Left ventricle myocardium inferior (tissue), 1 donor: ENCODE data around the gene CNGA2. TPM values are rescaled to one million over a fixed set of nuclear protein-coding genes. Genes with fewer than 3 reads are reported as not detected.

ENCODE experiments used
- DNase-seq: peaks from one replicate; pipeline ENCODE4 v3.0.0-alpha.2; 2020
- H3K27ac ChIP-seq: fragments of 200-600 bp; replicated peaks from 2 replicates; pipeline ENCODE4 v1.8.0; 2021
- H3K27me3 ChIP-seq: fragments of 200-600 bp; 2 replicates; pipeline ENCODE4 v1.8.0; 2021; ENCODE audit warnings: low read depth
- H3K36me3 ChIP-seq: fragments of 200-600 bp; 2 replicates; pipeline ENCODE4 v1.8.0; 2021
- H3K4me1 ChIP-seq: fragments of 200-600 bp; 2 replicates; pipeline ENCODE4 v1.8.0; 2021
- H3K4me3 ChIP-seq: fragments of 200-600 bp; 2 replicates; pipeline ENCODE4 v1.8.0; 2021; ENCODE audit warnings: mild to moderate bottlenecking, moderate library complexity
- H3K9me3 ChIP-seq: fragments of 200-600 bp; replicated peaks from 2 replicates; pipeline ENCODE4 v1.8.0; 2021
- CTCF ChIP-seq: fragments of 200-600 bp; IDR thresholded peaks from 2 replicates; pipeline ENCODE4 v1.8.0; 2021; ENCODE audit warnings: antibody characterized with exemption, mild to moderate bottlenecking, borderline replicate concordance
- intact Hi-C: fragments of 100-400 bp; cut with micrococcal nuclease; formaldehyde crosslinking; loops from one replicate; pipeline ENCODE4 v1.11.0; 2022
- total RNA-seq: library from RNA; stranded (reverse); fragmentation: NEBNext Ultra II Directional; extraction: Animal tissue kit (Norgen Biotek cat#: 25700); gene quantifications from one replicate; pipeline ENCODE4 v1.2.1, GENCODE V29; 2021
- donor health status: DM: no; HTN: yes; CAD: no; lungs with severe emphysema.

The CNGA2 gene
- total RNA-seq, 1 donor from 2014 or later = not detected

GRCh38 chrX:151779258-151779657, 44.7 kb downstream of the CNGA2 start:
- DNase-seq = no peak
- TF ChIP-seq CTCF = no peak
- Histone ChIP-seq H3K27me3 (no peaks in the 10 kb centered on the region), H3K27ac (no peak overlapping the region), H3K4me1 (no peaks in the 10 kb centered on the region), H3K9me3 (no peaks in the 10 kb centered on the region), H3K4me3 (no peak overlapping the region), H3K36me3 (no peaks in the 10 kb centered on the region)
- intact Hi-C loops = no loop called here

- no peak overlapping the region for H3K27ac ChIP-seq
- H3K36me3 ChIP-seq = no peaks in the 10 kb centered on the region
- no peak overlapping the region for H3K4me3 ChIP-seq
- DNase-seq = no peak
- no peak for TF ChIP-seq CTCF
- intact Hi-C loops = no loop called here
- H3K27me3 ChIP-seq = no peaks in the 10 kb centered on the region
- no peaks in the 10 kb centered on the region for H3K9me3 ChIP-seq
- no peaks in the 10 kb centered on the region for H3K4me1 ChIP-seq
Observed at GRCh38 chrX:151780621-151781020, 46.1 kb downstream of the CNGA2 start.

GRCh38 chrX:151789179-151789800, 54.7 kb downstream of the CNGA2 start:
- no peaks in the 10 kb centered on the region for H3K9me3 ChIP-seq
- no peak overlapping the region for H3K4me3 ChIP-seq
- no peaks in the 10 kb centered on the region for H3K27me3 ChIP-seq
- DNase-seq = peak; percentile 40
- TF ChIP-seq CTCF = no peak
- H3K36me3 ChIP-seq = no peaks in the 10 kb centered on the region
- H3K27ac ChIP-seq = no peak overlapping the region
- no peaks in the 10 kb centered on the region for H3K4me1 ChIP-seq
- intact Hi-C loops = no loop called here

GRCh38 chrX:151790481-151791160, 56.1 kb downstream of the CNGA2 start:
- DNase-seq = no peak
- Histone ChIP-seq H3K9me3 (no peaks in the 10 kb centered on the region), H3K36me3 (no peaks in the 10 kb centered on the region), H3K4me1 (no peaks in the 10 kb centered on the region), H3K27ac (no peak overlapping the region), H3K27me3 (no peaks in the 10 kb centered on the region), H3K4me3 (no peak overlapping the region)
- intact Hi-C loops = no loop called here
- no peak for TF ChIP-seq CTCF

GRCh38 chrX:151791961-151792360, 57.4 kb downstream of the CNGA2 start:
- H3K27ac ChIP-seq = no peak overlapping the region
- no peak for TF ChIP-seq CTCF
- H3K4me1 ChIP-seq = no peaks in the 10 kb centered on the region
- intact Hi-C loops = no loop called here
- no peak overlapping the region for H3K4me3 ChIP-seq
- no peaks in the 10 kb centered on the region for H3K9me3 ChIP-seq
- no peaks in the 10 kb centered on the region for H3K36me3 ChIP-seq
- no peaks in the 10 kb centered on the region for H3K27me3 ChIP-seq
- no peak for DNase-seq
